ENCODE data around the gene DNAJC24. TPM values are rescaled to one million over a fixed set of nuclear protein-coding genes. Genes with fewer than 3 reads are reported as not detected.

Gene DNAJC24
- total and polyA plus RNA-seq, 2 experiments from 2014 or later: 6.1 to 12.2 TPM

- TF ChIP-seq CTCF (IDR thresholded peaks at IDR 0.05; ENCODE audit: low read depth, low read length): no peak
- no peaks in the 10 kb centered on the region for H3K36me3 ChIP-seq
- H3K27me3 ChIP-seq: no peaks in the 10 kb centered on the region
- H3K4me1 ChIP-seq (ENCODE audit: low read depth): no peaks in the 10 kb centered on the region
- H3K9me3 ChIP-seq (ENCODE audit: low read depth): no peaks in the 10 kb centered on the region
- H3K27ac ChIP-seq: no peak overlapping the region
- H3K4me3 ChIP-seq: no peak overlapping the region
- DNase-seq (ENCODE audit: low read depth in 1 of 2, low spot score in 1 of 2): peak in 1 of 2 donors; percentile 25
These were observed 17.7 kb downstream of the DNAJC24 start for GRCh38 chr11:31387379-31387778.

GRCh38 chr11:31397239-31397834, 27.7 kb downstream of the DNAJC24 start:
- H3K9me3 ChIP-seq (ENCODE audit: low read depth): no peaks in the 10 kb centered on the region
- no peak overlapping the region for H3K4me3 ChIP-seq
- no peaks in the 10 kb centered on the region for H3K36me3 ChIP-seq
- peak; percentile 61 for TF ChIP-seq CTCF (IDR thresholded peaks at IDR 0.05; ENCODE audit: low read depth, low read length)
- no peaks in the 10 kb centered on the region for H3K4me1 ChIP-seq (ENCODE audit: low read depth)
- H3K27me3 ChIP-seq: no peaks in the 10 kb centered on the region
- no peak overlapping the region for H3K27ac ChIP-seq
- DNase-seq (ENCODE audit: low read depth in 1 of 2, low spot score in 1 of 2): peak; percentile 34 to 38

GRCh38 chr11:31404614-31405013, 35.0 kb downstream of the DNAJC24 start:
- H3K4me3 ChIP-seq: no peak overlapping the region
- no peak for TF ChIP-seq CTCF (IDR thresholded peaks at IDR 0.05; ENCODE audit: low read depth, low read length)
- DNase-seq (ENCODE audit: low read depth in 1 of 2, low spot score in 1 of 2): no peak
- no peaks in the 10 kb centered on the region for H3K27me3 ChIP-seq
- no peaks in the 10 kb centered on the region for H3K9me3 ChIP-seq (ENCODE audit: low read depth)
- H3K4me1 ChIP-seq (ENCODE audit: low read depth): no peaks in the 10 kb centered on the region
- H3K27ac ChIP-seq: no peak overlapping the region
- H3K36me3 ChIP-seq: no peaks in the 10 kb centered on the region

- Histone ChIP-seq H3K27me3 (no peaks in the 10 kb centered on the region), H3K4me3 (no peak overlapping the region), H3K9me3 (ENCODE audit: low read depth) (no peaks in the 10 kb centered on the region), H3K36me3 (no peaks in the 10 kb centered on the region), H3K27ac (no peak overlapping the region), H3K4me1 (ENCODE audit: low read depth) (no peaks in the 10 kb centered on the region)
- no peak for TF ChIP-seq CTCF (IDR thresholded peaks at IDR 0.05; ENCODE audit: low read depth, low read length)
- no peak for DNase-seq (ENCODE audit: low read depth in 1 of 2, low spot score in 1 of 2)
These were observed 38.5 kb downstream of the DNAJC24 start for GRCh38 chr11:31408201-31408600.

GRCh38 chr11:31412946-31413345, 43.3 kb downstream of the DNAJC24 start:
- Histone ChIP-seq H3K27me3 (no peaks in the 10 kb centered on the region), H3K9me3 (ENCODE audit: low read depth) (no peaks in the 10 kb centered on the region), H3K4me1 (ENCODE audit: low read depth) (no peaks in the 10 kb centered on the region), H3K4me3 (no peak overlapping the region), H3K36me3 (no peaks in the 10 kb centered on the region), H3K27ac (no peak overlapping the region)
- DNase-seq (ENCODE audit: low read depth in 1 of 2, low spot score in 1 of 2): peak in 1 of 2 donors; percentile 56
- no peak for TF ChIP-seq CTCF (IDR thresholded peaks at IDR 0.05; ENCODE audit: low read depth, low read length)

Measured in cardiac muscle cell (in vitro differentiated cells and primary cell).